Ishikawa (cell line): ENCODE results near the gene KRT28.

Experiments
- CEBPB ChIP-seq: IDR thresholded peaks from 2 replicates; pipeline ENCODE4 v1.6.1; 2012
- CREB1 ChIP-seq: IDR thresholded peaks from 2 replicates; pipeline ENCODE4 v1.6.1; 2012; ENCODE audit warnings: low read depth
- EGR1 ChIP-seq: IDR thresholded peaks from 2 replicates; pipeline ENCODE4 v1.6.1; 2012
- EP300 ChIP-seq: IDR thresholded peaks from 2 replicates; pipeline ENCODE4 v1.6.1; 2012; ENCODE audit warnings: borderline replicate concordance
- FOXM1 ChIP-seq: IDR thresholded peaks from 2 replicates; pipeline ENCODE4 v1.6.1; 2012; ENCODE audit warnings: low read depth, borderline replicate concordance
- NFIC ChIP-seq: IDR thresholded peaks from 2 replicates; pipeline ENCODE4 v1.6.1; 2012
- RAD21 ChIP-seq: IDR thresholded peaks from 2 replicates; pipeline ENCODE4 v1.6.1; 2012; ENCODE audit warnings: low read depth
- REST ChIP-seq: IDR thresholded peaks from 2 replicates; pipeline ENCODE4 v1.6.1; 2012; ENCODE audit warnings: low read depth, mild to moderate bottlenecking
- TAF1 ChIP-seq: IDR thresholded peaks from 2 replicates; pipeline ENCODE4 v1.6.1; 2012; ENCODE audit warnings: low read depth, mild to moderate bottlenecking
- TCF12 ChIP-seq: IDR thresholded peaks from 2 replicates; pipeline ENCODE4 v1.6.1; 2012; ENCODE audit warnings: low read depth
- TEAD4 ChIP-seq: IDR thresholded peaks from 2 replicates; pipeline ENCODE4 v1.6.1; 2012
- USF1 ChIP-seq: IDR thresholded peaks from 2 replicates; pipeline ENCODE4 v1.6.1; 2012
- YY1 ChIP-seq: IDR thresholded peaks from 2 replicates; pipeline ENCODE4 v1.6.1; 2012; ENCODE audit warnings: low read depth
- ZBTB7A ChIP-seq: IDR thresholded peaks from 2 replicates; pipeline ENCODE4 v1.6.1; 2012; ENCODE audit warnings: low read depth
- TF ChIP-seq, protein P1 (sequence below): IDR thresholded peaks from 2 replicates; pipeline ENCODE4 v1.6.1; 2012

Gene KRT28

GRCh38 chr17:40818733-40819527, 19.2 kb upstream of the KRT28 start:
- peak; percentile 42; the same call in 1 of the 2 replicates for TF ChIP-seq EGR1
- TF ChIP-seq EP300 = peak; percentile 77
- no peak for TF ChIP-seq YY1
- TF ChIP-seq FOXM1 = no peak
- peak; percentile 27; the same call in 1 of the 2 replicates for TF ChIP-seq TAF1
- no peak for TF ChIP-seq REST

DNA sequence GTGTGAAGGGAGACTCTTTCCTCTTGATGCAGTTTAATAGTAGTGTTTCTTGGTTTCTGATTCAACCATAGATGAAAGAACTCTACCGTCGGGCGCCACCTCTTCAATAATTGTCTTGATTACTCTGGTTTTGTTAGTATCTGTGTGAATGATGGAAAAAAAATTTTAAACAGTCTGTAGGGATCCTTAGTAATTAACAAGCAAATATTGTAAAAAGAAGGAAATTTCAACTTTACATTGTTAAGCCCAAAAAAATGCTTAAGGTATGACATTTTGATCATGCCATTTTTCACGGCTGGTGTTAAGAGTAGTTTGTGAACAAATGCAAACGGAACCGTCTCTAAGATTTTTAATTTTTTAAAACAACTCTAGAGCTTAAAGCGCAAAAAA, 18.6 kb upstream of the KRT28 start:
- TF ChIP-seq EGR1 (no peak), REST (no peak), CREB1 (no peak), YY1 (no peak), TEAD4 (no peak), NFIC (no peak), FOXM1 (no peak), RAD21 (no peak), TAF1 (no peak), ZBTB7A (no peak), TCF12 (no peak), CEBPB (no peak), USF1 (no peak), EP300 (no peak)
- TF ChIP-seq, protein P1, sequence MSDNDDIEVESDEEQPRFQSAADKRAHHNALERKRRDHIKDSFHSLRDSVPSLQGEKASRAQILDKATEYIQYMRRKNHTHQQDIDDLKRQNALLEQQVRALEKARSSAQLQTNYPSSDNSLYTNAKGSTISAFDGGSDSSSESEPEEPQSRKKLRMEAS = no peak

DNA sequence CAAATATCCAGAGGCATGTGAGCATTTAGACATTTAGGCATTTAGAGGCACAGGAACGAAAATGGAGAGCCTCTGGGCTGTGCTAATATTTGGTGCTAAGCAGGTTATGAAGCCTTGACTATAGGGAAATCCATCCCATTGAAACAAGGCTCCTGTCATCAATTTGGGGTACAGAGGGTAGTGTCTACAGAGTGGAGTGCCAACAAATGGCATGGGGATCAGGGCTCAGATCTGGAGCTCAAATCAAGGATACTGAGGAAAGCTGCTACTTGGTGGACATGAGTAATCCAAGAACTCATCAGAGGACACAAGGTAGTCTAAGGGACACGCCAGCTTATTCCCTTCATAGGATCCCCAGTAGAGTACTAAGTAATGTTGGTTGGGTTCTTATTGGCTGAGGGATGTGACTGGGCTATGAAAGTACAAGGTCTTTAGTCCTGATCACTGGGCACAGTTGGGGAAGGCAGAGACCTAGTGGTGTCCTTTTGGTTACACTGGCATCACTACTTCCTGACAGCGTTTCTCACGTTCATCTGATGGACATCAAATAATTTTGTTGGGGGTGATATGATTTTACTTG, 17.4 kb upstream of the KRT28 start:
- TF ChIP-seq CEBPB (no peak), YY1 (no peak), EP300 (no peak), TCF12 (no peak), TEAD4 (no peak), CREB1 (no peak), NFIC (no peak), FOXM1 (no peak)

- TF ChIP-seq RAD21 (no peak), CREB1 (no peak), EP300 (no peak), FOXM1 (no peak), TCF12 (no peak), TAF1 (no peak), CEBPB (no peak), USF1 (no peak), TEAD4 (no peak), NFIC (no peak), YY1 (no peak), EGR1 (no peak), REST (no peak), ZBTB7A (no peak)
- TF ChIP-seq, protein P1 = no peak
These were observed 16.8 kb upstream of the KRT28 start for GRCh38 chr17:40816569-40816968.
